C4-2B (cell line): Measurements from ENCODE around the gene HES1.

Source experiments
- H3K27ac ChIP-seq: fragments of 450-650 bp; 2 replicates; pipeline ENCODE4 v1.5.1; 2017
- CTCF ChIP-seq: fragments of 450-650 bp; conservative IDR thresholded peaks from 2 replicates; pipeline ENCODE4 v1.5.1; 2017; ENCODE audit warnings: mild to moderate bottlenecking
- ZFX ChIP-seq: fragments of 450-650 bp; IDR thresholded peaks from 2 replicates; pipeline ENCODE4 v1.6.1; 2017

Gene HES1

DNA sequence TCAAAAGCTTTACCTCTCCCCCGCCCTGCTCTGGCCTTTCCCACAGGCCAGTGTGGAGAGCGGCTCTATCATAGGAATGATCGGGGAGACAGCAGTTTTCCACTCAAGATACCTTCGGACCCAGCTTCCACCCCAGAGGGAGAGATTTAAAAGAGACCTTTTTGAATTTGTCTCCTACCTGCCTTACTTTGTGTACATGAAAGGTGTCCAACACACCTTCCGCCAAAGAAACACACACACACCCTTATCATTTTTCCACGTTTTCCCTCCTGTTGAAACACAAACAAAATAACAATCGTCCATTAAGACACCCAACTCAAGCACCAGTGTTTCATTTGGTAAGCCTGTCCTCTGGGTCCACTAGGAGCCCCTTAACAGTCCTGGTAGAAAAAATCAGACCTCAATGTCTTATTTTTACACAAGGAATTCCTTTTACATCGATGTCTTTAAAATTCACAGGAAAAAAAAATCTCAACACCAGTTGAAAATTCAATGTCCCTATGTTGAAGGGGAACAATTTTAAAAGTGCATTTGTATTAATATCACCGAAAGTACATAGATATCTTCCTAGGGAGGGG is 4.0 kb downstream of the HES1 start:
- TF ChIP-seq CTCF = no peak
- peak overlapping the region; percentile 16 for H3K27ac ChIP-seq

DNA sequence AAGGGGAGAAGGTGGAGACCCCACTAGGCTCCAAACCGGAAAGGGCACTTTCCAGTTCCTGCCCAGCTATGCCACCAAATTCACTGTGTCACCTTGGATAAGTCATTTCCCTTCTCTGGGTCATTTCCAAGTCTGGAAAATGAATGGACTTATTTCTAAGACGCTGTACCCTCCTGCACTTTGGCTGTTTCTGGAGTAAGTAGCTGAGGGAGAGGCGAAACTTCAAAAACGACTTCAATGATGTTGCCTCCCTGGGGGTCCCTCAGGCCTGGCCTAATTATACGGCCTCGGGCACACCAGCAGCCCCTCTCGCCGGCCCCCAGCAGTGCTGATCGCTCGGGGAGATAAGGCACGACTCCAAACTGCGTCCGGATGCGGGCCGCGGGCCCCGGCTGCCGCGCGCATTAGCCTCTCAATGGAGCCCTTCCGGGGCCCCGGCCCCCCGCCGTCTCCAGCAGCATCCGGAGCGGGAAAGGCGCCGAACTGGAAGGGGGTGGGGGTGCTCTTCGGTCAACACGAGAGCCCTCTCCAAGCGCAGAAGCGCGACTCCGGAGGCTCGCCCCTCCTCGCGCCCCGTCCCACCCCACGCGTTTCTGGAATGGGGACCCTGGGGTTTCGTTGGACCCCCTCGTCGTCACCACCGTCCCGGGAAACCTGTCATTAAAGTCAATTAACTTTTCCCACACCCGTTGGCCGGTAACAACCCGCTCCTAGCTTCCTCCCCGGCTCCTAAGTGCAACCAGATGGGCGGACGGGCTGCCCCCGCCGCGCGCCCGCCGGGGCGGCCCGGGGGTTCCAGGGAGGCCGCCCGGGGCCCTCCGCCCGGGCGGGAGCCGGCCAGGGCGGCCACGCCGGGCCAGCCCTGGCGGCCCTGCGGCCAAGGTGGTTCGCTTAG is 4.8 kb downstream of the HES1 start:
- no peak for TF ChIP-seq ZFX
- no peak for TF ChIP-seq CTCF
- peak overlapping the region; percentile 97 for H3K27ac ChIP-seq

DNA sequence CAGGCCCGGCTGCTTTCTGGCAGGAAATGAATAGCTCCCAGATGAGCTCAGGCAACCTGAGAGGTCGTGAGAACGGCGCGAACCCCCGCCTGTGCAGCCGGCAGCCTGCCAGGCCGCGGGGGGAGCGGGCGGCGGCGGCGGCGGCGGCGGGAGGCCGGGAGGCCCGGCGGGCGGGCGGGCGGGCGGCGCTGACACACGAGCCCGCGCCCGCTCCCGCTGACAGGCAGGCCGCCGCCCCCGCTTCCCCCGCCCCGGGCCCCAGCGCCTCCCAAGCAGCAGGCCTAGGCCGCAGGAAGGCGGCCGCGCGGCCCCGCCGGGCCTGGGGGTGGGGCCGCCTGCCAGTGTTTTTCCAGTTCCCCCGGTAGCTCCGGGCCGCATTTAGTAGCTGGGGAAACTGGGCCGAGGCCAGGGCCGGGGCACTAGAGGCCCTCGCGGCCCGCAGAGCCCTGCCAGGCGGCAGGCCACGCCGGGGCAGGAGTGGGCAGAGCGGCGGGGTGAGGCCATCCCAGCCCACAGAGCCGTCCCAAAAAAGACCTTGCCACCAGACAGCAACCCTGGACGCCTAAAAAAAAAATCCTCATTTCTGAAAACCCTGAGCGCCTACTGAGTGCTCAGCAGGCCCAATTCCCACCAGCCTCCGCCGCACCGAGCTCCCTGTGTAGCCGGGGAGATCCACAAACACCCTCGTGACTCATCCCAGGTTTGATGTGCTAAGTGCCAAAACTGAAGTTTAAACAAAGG is 5.6 kb downstream of the HES1 start:
- TF ChIP-seq ZFX (peak; percentile 96), CTCF (no peak)
- peak overlapping the region; percentile 97 for H3K27ac ChIP-seq

GRCh38 chr3:194142156-194142910 is 6.4 kb downstream of the HES1 start:
- TF ChIP-seq CTCF (no peak), ZFX (no peak)
- H3K27ac ChIP-seq = peak overlapping the region; percentile 97

DNA sequence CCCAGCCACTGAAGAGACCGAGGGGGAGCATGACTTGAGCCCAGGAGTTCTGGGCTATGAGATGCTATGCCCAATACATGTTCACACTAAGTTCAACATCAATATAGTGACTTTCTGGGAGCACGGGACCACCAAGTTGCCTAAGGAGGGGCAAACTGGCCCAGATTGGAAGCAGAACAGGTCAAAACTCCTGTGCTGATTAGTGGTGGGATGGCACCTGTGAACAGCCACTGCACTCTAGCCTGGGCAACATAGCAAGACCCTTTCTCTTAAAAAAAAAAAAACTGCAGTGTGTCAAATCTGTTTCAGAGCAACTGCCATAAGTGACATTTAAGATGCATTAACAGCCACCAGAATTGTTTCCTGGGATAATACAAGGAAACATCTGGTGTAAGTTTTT is 9.8 kb downstream of the HES1 start:
- no peak overlapping the region for H3K27ac ChIP-seq
- no peak for TF ChIP-seq CTCF
- no peak for TF ChIP-seq ZFX

DNA sequence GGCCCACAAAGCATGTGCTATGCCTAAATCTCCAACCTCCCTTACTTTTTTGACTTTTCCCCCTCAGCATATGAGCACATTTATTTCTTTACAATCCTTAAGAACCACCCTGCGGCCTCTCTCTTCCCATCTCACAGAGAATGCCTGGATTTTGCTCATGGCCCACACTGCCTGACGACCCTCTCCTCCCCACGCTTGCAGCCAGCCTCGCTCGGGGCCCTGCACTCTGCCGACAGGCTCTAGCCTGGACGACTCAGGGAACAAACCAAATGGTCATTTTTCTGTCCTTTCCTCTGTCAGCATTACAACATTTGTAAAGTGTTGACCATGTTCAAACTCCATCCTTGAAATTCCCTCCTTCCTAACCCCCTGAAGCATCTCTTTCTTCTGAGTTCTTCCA is 11.7 kb downstream of the HES1 start:
- TF ChIP-seq CTCF = no peak
- peak overlapping the region; percentile 38 for H3K27ac ChIP-seq
